Aorta (tissue), 5 donors: ENCODE results near the gene PRKRA. TPM values are rescaled to one million over a fixed set of nuclear protein-coding genes. Genes with fewer than 3 reads are reported as not detected.
A peak's percentile ranks its signal among the peaks of the same experiment; 100 is the strongest.

Experiments used
- ATAC-seq: fragments of 200-7000 bp; cut with Tn5 transposase; one replicate; pipeline ENCODE4 v1.9.1; 2022; ENCODE audit warnings: moderate library complexity; ENCODE audit not compliant: low FRiP score
- DNase-seq, 2 donors: peaks; one replicate each; pipeline ENCODE4 v3.0.0-alpha.2; 2020
- H3K27ac ChIP-seq, 2 donors: one replicate each; pipeline ENCODE4 v1.5.1; 2013; ENCODE audit warnings: low read length in 2 of 2, mild to moderate bottlenecking in 2 of 2, moderate library complexity in 2 of 2, control low read depth in 1 of 2, inconsistent platforms in 1 of 2, low read depth in 1 of 2
- H3K27me3 ChIP-seq, 2 donors: one replicate each; pipeline ENCODE4 v1.6.1; 2013; ENCODE audit warnings: control low read depth in 1 of 2, low read length in 1 of 2, mild to moderate bottlenecking in 1 of 2, moderate library complexity in 1 of 2; ENCODE audit not compliant: insufficient read depth in 2 of 2, control insufficient read depth in 1 of 2
- H3K36me3 ChIP-seq, 2 donors: one replicate each; pipeline ENCODE4 v1.6.1; 2013; ENCODE audit warnings: control low read depth in 1 of 2, low read length in 1 of 2, mild to moderate bottlenecking in 1 of 2; ENCODE audit not compliant: insufficient read depth in 2 of 2, control insufficient read depth in 1 of 2
- H3K4me1 ChIP-seq, 2 donors: one replicate each; pipeline ENCODE4 v1.6.1; 2013; ENCODE audit warnings: low read length in 2 of 2, control low read depth in 1 of 2, mild to moderate bottlenecking in 1 of 2, moderate library complexity in 1 of 2; ENCODE audit not compliant: insufficient read depth in 2 of 2, control insufficient read depth in 1 of 2
- H3K4me3 ChIP-seq, 2 donors: one replicate each; pipeline ENCODE4 v1.5.1; 2013; ENCODE audit warnings: low read length in 2 of 2, control low read depth in 1 of 2, mild to moderate bottlenecking in 1 of 2
- H3K9me3 ChIP-seq: one replicate; pipeline ENCODE4 v1.6.1; 2013; ENCODE audit warnings: mild to moderate bottlenecking, low read length; ENCODE audit not compliant: control insufficient read depth
- WGBS, 2 donors: extraction: QIAGEN DNeasy Blood & Tissue Kit; methylation state at CpG; one replicate each; pipeline ENCODE4 v1.1.7; 2013; 5-methylcytosine and 5-hydroxymethylcytosine counted together
- intact Hi-C, 2 donors: fragments of 100-400 bp; cut with DNase I; formaldehyde crosslinking; loops; one replicate each; pipeline versions ENCODE4 v1.14.2 to v1.15.0; 2022
- polyA plus RNA-seq, 2 donors: library from polyadenylated mRNA; stranded (reverse); fragments of 200-250 nt; gene quantifications; one replicate each; pipeline ENCODE4 v1.2.3, GENCODE V29; 2013
- total RNA-seq, 2 donors: library from RNA; stranded (reverse); fragmentation: NEBNext Ultra II Directional; extraction: Animal tissue kit (Norgen Biotek cat#: 25700); gene quantifications; one replicate each; pipeline ENCODE4 v1.2.1, GENCODE V29; 2021
- donor health status: healthy with polysubstance abuse.
- donor health status: Bipolar disorder and iron deficiency.
- donor health status: DM: no; HTN: no; CAD: no.
- donor health status: DM: no; HTN: no; CAD: no.
- donor health status: DM: yes; HTN: yes; CAD: no.

Gene PRKRA
- total and polyA plus RNA-seq, 4 donors, result 43.1 to 69.9 (median 55.8) TPM

DNA sequence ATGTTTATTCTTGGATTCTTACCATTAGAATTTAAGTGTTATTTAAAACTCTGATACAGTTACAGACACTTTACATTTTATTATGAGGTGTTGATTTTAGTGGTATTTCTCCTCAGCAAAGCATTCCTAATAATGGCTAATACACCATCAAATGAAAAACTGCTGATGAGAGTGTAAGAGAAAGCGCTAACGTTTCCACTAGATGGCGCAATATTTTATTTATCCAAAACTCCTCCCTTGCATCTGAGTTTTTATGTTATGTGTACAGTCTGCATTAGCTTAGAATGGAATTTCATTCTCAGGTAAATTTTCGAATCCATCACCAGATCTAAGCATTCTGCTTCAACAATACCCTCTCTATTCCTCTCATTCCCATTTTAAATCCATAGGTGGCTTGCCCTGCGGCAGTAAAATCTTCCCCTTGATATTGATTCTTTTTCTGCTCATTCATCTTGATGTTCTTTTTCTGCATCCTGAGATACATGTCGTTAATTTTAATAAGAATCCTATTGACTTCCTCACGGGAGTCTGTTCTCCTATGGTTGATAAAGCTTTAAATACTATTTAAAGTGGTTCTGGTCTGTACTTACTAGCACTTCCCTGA lies 53.9 kb downstream of the PRKRA start:
- peak; percentile 67 for ATAC-seq
- intact Hi-C loops, result no loop called here

DNA sequence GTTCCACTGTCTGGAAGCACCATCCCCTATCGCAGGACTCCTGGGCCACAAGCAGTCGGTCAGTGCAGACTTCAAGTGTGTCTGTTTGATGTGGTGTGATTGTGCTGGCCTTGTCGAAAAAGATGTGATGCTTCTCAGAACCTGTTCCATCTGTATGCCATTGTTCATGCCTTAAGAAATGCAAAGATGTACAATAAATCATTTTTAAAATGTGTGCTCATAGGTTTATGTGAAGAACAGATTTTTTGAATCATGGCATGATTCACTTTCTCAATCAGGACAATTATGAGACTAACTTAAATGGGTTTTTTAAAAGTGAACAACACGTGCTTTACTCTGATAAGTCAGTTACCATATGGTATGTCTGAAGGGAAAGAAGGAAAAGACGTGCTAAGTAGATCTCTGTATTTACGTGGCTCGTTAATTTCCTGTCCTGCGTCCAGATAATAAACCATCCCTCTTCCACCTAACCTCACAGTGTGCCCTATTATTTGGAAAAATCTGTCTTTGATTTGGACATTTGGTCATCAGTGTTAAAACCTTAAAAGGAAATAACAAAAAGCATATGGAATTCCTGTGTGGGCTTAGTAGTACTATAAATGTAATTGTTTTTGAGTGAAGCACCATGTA lies 54.9 kb downstream of the PRKRA start:
- ATAC-seq (no peak), DNase-seq (no peak)
- 89 to 92% methylated on average over 8 of the region's 8 CpGs for WGBS, 2 donors
- Histone ChIP-seq H3K9me3 (no peaks in the 10 kb centered on the region), H3K27me3 (no peaks in the 10 kb centered on the region), H3K4me3 (no peak overlapping the region), H3K4me1 (no peaks in the 10 kb centered on the region), H3K27ac (no peak overlapping the region), H3K36me3 (no peaks in the 10 kb centered on the region)
- intact Hi-C loops, result no loop called here

More for the DNA sequence above, 53.9 kb downstream of the PRKRA start:
- no peaks in the 10 kb centered on the region for H3K4me1 ChIP-seq
- H3K36me3 ChIP-seq, result no peaks in the 10 kb centered on the region
- WGBS, 2 donors, result 13 to 15% methylated on average over 7 of the region's 7 CpGs
- no peak overlapping the region for H3K4me3 ChIP-seq
- H3K9me3 ChIP-seq, result no peaks in the 10 kb centered on the region
- no peak for DNase-seq
- no peak overlapping the region for H3K27ac ChIP-seq
- no peaks in the 10 kb centered on the region for H3K27me3 ChIP-seq

DNA sequence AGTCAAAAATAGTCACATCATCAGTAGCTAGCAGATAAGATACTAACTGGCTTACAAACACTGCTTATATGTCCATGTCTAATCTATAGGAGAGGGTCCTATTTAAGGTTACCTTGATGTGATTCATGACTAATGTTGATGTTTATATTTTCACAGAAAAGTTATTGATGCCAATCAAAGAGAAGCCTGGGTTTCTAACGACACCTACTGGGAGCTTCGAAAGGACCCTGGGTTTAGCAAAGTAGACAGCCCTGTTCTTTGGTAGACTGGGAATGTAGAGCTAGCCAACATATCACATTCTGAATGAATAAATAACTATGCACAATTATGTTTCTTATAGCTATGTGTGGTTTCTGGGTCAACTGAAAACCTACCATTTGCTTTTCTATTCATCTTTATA lies 55.7 kb downstream of the PRKRA start:
- Histone ChIP-seq H3K4me1 (no peaks in the 10 kb centered on the region), H3K9me3 (no peaks in the 10 kb centered on the region), H3K27ac (no peak overlapping the region), H3K27me3 (no peaks in the 10 kb centered on the region), H3K4me3 (no peak overlapping the region), H3K36me3 (no peaks in the 10 kb centered on the region)
- WGBS, 2 donors, result 95% methylated on average over 2 of the region's 2 CpGs
- ATAC-seq, result no peak
- intact Hi-C loops, result no loop called here
- no peak for DNase-seq

GRCh38 chr2:178394859-178395258 lies 56.1 kb downstream of the PRKRA start:
- H3K9me3 ChIP-seq, result no peaks in the 10 kb centered on the region
- DNase-seq (no peak), ATAC-seq (no peak)
- H3K36me3 ChIP-seq, result no peaks in the 10 kb centered on the region
- H3K27ac ChIP-seq, result no peak overlapping the region
- intact Hi-C loops, result no loop called here
- no peak overlapping the region for H3K4me3 ChIP-seq
- no peaks in the 10 kb centered on the region for H3K27me3 ChIP-seq
- no peaks in the 10 kb centered on the region for H3K4me1 ChIP-seq

GRCh38 chr2:178392215-178392614 lies 58.8 kb downstream of the PRKRA start:
- WGBS, 2 donors, result 92% methylated on average over 3 of the region's 3 CpGs
- no peak for DNase-seq
- Histone ChIP-seq H3K27me3 (no peaks in the 10 kb centered on the region), H3K4me1 (no peaks in the 10 kb centered on the region), H3K27ac (no peak overlapping the region), H3K4me3 (no peak overlapping the region), H3K36me3 (no peaks in the 10 kb centered on the region), H3K9me3 (no peaks in the 10 kb centered on the region)
- intact Hi-C loops, result no loop called here
- no peak for ATAC-seq

DNA sequence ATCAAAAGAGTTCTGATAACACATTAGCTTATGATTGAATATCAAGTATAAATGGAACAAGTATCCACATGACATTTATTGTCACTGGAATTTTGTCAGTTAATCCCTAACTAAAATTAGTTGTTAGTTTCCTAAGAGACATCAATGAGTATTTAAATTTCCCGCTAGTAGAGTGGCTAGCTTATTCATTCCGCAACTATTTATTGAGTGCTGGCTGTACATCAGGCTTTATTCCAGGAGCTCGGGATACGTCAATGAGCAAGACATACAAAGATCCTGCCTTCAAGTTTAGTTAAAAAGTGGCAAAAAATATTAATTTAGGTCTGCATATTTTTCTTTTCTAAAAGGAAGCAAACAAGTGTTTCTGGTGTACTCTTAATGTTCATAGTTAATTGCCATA lies 59.3 kb downstream of the PRKRA start:
- Histone ChIP-seq H3K9me3 (no peaks in the 10 kb centered on the region), H3K27me3 (no peaks in the 10 kb centered on the region), H3K27ac (no peak overlapping the region), H3K4me1 (no peaks in the 10 kb centered on the region), H3K4me3 (no peak overlapping the region), H3K36me3 (no peaks in the 10 kb centered on the region)
- whole genome bisulfite sequencing, 2 donors, result 77 to 83% methylated on average over 4 of the region's 4 CpGs
- intact Hi-C loops, result no loop called here
- DNase-seq, result no peak
- no peak for ATAC-seq

DNA sequence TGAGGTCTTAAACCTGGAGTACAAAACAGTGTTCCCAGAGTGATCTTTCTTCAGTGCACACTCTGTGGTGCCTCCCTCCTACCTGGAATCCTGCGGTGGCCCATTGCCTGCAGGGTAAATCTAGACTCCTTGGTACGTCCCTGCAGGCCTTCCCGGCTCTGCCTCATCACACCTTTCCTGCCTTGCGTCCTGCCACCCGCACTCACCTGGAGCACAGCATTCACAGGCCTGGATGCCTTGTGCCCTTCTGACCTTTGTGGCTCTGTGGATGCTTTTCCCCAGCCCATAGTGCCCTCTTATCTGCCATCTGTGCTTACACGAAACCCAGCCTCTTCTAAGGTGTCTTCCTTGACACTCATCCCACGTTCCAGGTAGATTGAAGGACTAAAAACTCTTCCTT lies 62.7 kb downstream of the PRKRA start:
- no peaks in the 10 kb centered on the region for H3K4me1 ChIP-seq
- 94 to 97% methylated on average over 7 of the region's 7 CpGs for WGBS, 2 donors
- no peak for ATAC-seq
- no peaks in the 10 kb centered on the region for H3K9me3 ChIP-seq
- no peak overlapping the region for H3K27ac ChIP-seq
- H3K27me3 ChIP-seq, result no peaks in the 10 kb centered on the region
- DNase-seq, result no peak
- no peaks in the 10 kb centered on the region for H3K36me3 ChIP-seq
- intact Hi-C loops, result no loop called here
- no peak overlapping the region for H3K4me3 ChIP-seq

GRCh38 chr2:178386986-178387597 lies 63.9 kb downstream of the PRKRA start:
- DNase-seq (no peak), ATAC-seq (no peak)
- intact Hi-C loops, result no loop called here
- no peaks in the 10 kb centered on the region for H3K36me3 ChIP-seq
- no peaks in the 10 kb centered on the region for H3K9me3 ChIP-seq
- H3K4me1 ChIP-seq, result no peaks in the 10 kb centered on the region
- 0 to 9% methylated on average over 1 of the region's 1 CpG for WGBS, 2 donors
- H3K27ac ChIP-seq, result no peak overlapping the region
- H3K27me3 ChIP-seq, result no peaks in the 10 kb centered on the region
- no peak overlapping the region for H3K4me3 ChIP-seq

- H3K4me3 ChIP-seq, result no peak overlapping the region
- no peaks in the 10 kb centered on the region for H3K27me3 ChIP-seq
- no peaks in the 10 kb centered on the region for H3K36me3 ChIP-seq
- DNase-seq, result no peak
- ATAC-seq, result no peak
- WGBS, 2 donors, result 71 to 80% methylated on average over 4 of the region's 4 CpGs
- intact Hi-C loops, result no loop called here
- no peaks in the 10 kb centered on the region for H3K9me3 ChIP-seq
- H3K27ac ChIP-seq, result no peak overlapping the region
- H3K4me1 ChIP-seq, result no peaks in the 10 kb centered on the region
Observed at GRCh38 chr2:178385595-178386148, 65.3 kb downstream of the PRKRA start.
